ENCODE results near the gene CTSF. TPM values are rescaled to one million over a fixed set of nuclear protein-coding genes. Genes with fewer than 3 reads are reported as not detected.

Gene CTSF
- total RNA-seq, 2 experiments from 2014 or later: 16.0 to 16.8 TPM

DNA sequence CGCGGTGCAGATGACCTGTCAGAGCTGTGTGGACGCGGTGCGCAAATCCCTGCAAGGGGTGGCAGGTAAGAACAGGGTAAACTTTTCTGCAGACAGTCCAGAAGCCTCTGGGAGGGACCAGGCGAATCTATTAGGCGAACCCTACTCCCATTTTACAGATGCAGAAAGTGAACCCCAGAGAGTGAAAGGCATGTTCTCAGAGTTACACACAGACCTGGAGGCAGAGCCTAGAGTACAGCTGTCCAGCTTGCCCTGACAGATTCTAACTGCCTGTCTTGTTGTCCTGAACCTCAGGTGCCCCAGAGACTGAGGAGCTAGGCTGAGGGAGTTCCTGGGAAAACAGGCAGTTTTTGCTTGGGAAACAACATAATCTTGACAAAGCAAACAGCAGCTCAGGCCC, 25.2 kb upstream of the CTSF start:
- POLR2A ChIA-PET: interaction anchor here (0.5 to 5.3 kb wide), 7 partner anchors 24 to 113 kb away, joined by 3 to 42 read pairs (median 4); partner anchors contain the start of genes DPP3, RBM14, RBM4 and RBM4B
- H3K4me3 ChIP-seq (ENCODE audit: low read length): peak overlapping the region; percentile 79
- no peak for DNase-seq

DNA sequence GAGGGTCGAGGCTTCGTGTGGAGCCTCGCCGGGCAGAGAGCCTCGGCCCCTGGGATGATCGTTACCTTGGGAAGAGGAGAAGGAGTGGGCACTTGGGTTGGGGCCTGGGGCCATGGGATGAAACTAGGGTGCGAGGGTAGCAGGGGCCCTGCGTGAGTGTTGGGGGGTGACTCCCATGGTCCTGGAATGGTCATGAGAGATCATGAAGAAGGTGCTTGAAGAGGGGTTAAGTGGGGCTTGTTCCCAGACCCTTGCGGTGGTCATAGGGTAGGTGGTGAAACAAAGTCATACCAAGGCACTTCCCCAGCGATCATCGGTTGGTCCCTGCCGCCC, 24.9 kb upstream of the CTSF start:
- intact Hi-C loops (cut with DNase I, micrococcal nuclease): loop anchor here (1.0 to 5.0 kb wide), 5 partner anchors 23 to 121 kb away; partner anchors contain the start of genes RBM4 (in 2 of the 2), RBM14 (in 1 of the 2) and RBM4B (in 1 of the 2)
- no peaks in the 10 kb centered on the region for H3K27me3 ChIP-seq (ENCODE audit: control insufficient read depth in 1 of 2, insufficient read depth in 2 of 2, low read length in 2 of 2)
- peak overlapping the region; percentile 98 for H3K4me3 Mint-ChIP-seq
- no peaks in the 10 kb centered on the region for H3K36me3 ChIP-seq (ENCODE audit: insufficient read depth, low read length)
- peaks cover 39% of the 10 kb centered on the region for H3K4me1 ChIP-seq (ENCODE audit: insufficient read depth, low read length)
- H3K27ac Mint-ChIP-seq: peak overlapping the region; percentile 85
- ATAC-seq (ENCODE audit: poor library complexity) (no peak), DNase-seq (no peak)
- peak overlapping the region; percentile 58 to 81 for H3K27ac ChIP-seq (ENCODE audit: low read depth in 1 of 2, low read length in 2 of 2)
- peaks cover 4% of the 10 kb centered on the region for H3K36me3 Mint-ChIP-seq (ENCODE audit: low read depth)
- H3K4me1 Mint-ChIP-seq (ENCODE audit: low read depth): peaks cover 23% of the 10 kb centered on the region
- no peaks in the 10 kb centered on the region for H3K9me3 Mint-ChIP-seq
- no peaks in the 10 kb centered on the region for H3K9me3 ChIP-seq (ENCODE audit: control insufficient read depth in 1 of 2, insufficient read depth in 1 of 2, low read length in 2 of 2)
- POLR2A ChIA-PET: interaction anchor here (0.8 to 5.3 kb wide), 8 partner anchors 24 to 113 kb away, joined by 3 to 42 read pairs (median 12); partner anchors contain the start of genes DPP3, RBM14, RBM4 and RBM4B
- CTCF ChIA-PET: interaction anchor here (0.8 to 3.7 kb wide), 11 partner anchors 12 to 241 kb away, joined by 3 to 47 read pairs (median 5); partner anchors contain the start of genes RBM14, RBM4 and RBM4B
- TF ChIP-seq CTCF (IDR thresholded peaks at IDR 0.05): no peak
- H3K27me3 Mint-ChIP-seq: no peaks in the 10 kb centered on the region
- peak overlapping the region; percentile 79 for H3K4me3 ChIP-seq (ENCODE audit: low read length)

More for the DNA sequence above, 25.2 kb upstream of the CTSF start:
- Mint-ChIP-seq H3K36me3 (ENCODE audit: low read depth) (peaks cover 4% of the 10 kb centered on the region), H3K27me3 (no peaks in the 10 kb centered on the region), H3K4me3 (peak overlapping the region; percentile 98), H3K9me3 (no peaks in the 10 kb centered on the region), H3K4me1 (ENCODE audit: low read depth) (peaks cover 23% of the 10 kb centered on the region), H3K27ac (peak overlapping the region; percentile 85)
- Histone ChIP-seq H3K27me3 (ENCODE audit: control insufficient read depth in 1 of 2, insufficient read depth in 2 of 2, low read length in 2 of 2) (no peaks in the 10 kb centered on the region), H3K36me3 (ENCODE audit: insufficient read depth, low read length) (no peaks in the 10 kb centered on the region), H3K9me3 (ENCODE audit: control insufficient read depth in 1 of 2, insufficient read depth in 1 of 2, low read length in 2 of 2) (no peaks in the 10 kb centered on the region), H3K27ac (ENCODE audit: low read depth in 1 of 2, low read length in 2 of 2) (peak overlapping the region in 1 of 2 donors; percentile 58), H3K4me1 (ENCODE audit: insufficient read depth, low read length) (peaks cover 39% of the 10 kb centered on the region)
- ATAC-seq (ENCODE audit: poor library complexity): no peak
- CTCF ChIA-PET: interaction anchor here (1.1 to 3.7 kb wide), 5 partner anchors 23 to 85 kb away, joined by 4 to 47 read pairs (median 12); partner anchors contain the start of genes RBM14 and RBM4B
- TF ChIP-seq CTCF (IDR thresholded peaks at IDR 0.05): no peak
- intact Hi-C loops (cut with DNase I, micrococcal nuclease): loop anchor here (1.0 to 5.0 kb wide), 5 partner anchors 23 to 121 kb away; partner anchors contain the start of genes RBM4 (in 2 of the 2), RBM14 (in 1 of the 2) and RBM4B (in 1 of the 2)

GRCh38 chr11:66592457-66593302, 24.3 kb upstream of the CTSF start, which contains the start of the genes CCDC87 and CCS:
TSS of gene CCDC87 (minus strand) at chr11:66593063. CDS start at chr11:66593015, 48 bp downstream.
TSS of gene CCS (plus strand) at chr11:66593185. CDS start at chr11:66593262, 77 bp downstream.
- peak within 1 kb of the TSS; percentile 58 to 81 for H3K27ac ChIP-seq (ENCODE audit: low read depth in 1 of 2, low read length in 2 of 2)
- peak; percentile 99 for ATAC-seq (ENCODE audit: poor library complexity)
- no peaks in the 10 kb centered on the region for H3K9me3 Mint-ChIP-seq

More at GRCh38 chr11:66592457-66593302, 24.3 kb upstream of the CTSF start, which contains the start of the genes CCDC87 and CCS:
- Histone ChIP-seq H3K27me3 (ENCODE audit: control insufficient read depth in 1 of 2, insufficient read depth in 2 of 2, low read length in 2 of 2) (no peaks in the 10 kb centered on the region), H3K36me3 (ENCODE audit: insufficient read depth, low read length) (no peaks in the 10 kb centered on the region), H3K4me1 (ENCODE audit: insufficient read depth, low read length) (peaks cover 39% of the 10 kb centered on the region), H3K4me3 (ENCODE audit: low read length) (peak within 1 kb of the TSS; percentile 79), H3K9me3 (ENCODE audit: control insufficient read depth in 1 of 2, insufficient read depth in 1 of 2, low read length in 2 of 2) (no peaks in the 10 kb centered on the region)
- peak; percentile 55 for TF ChIP-seq CTCF (IDR thresholded peaks at IDR 0.05)
- peak; percentile 98 to 100 (median 99) for DNase-seq
- POLR2A ChIA-PET: interaction anchor here (0.6 to 5.3 kb wide), 9 partner anchors 20 to 112 kb away, joined by 3 to 42 read pairs (median 5); partner anchors contain the start of genes DPP3, RBM14, RBM4 and RBM4B
- Mint-ChIP-seq H3K27ac (peak within 1 kb of the TSS; percentile 85), H3K36me3 (ENCODE audit: low read depth) (peaks cover 4% of the 10 kb centered on the region), H3K4me3 (peak within 1 kb of the TSS; percentile 98), H3K27me3 (no peaks in the 10 kb centered on the region), H3K4me1 (ENCODE audit: low read depth) (peaks cover 23% of the 10 kb centered on the region)
- intact Hi-C loops (cut with DNase I, micrococcal nuclease): loop anchor here (1.0 to 5.0 kb wide), 5 partner anchors 24 to 120 kb away; partner anchors contain the start of genes RBM4 (in 2 of the 2), RBM14 (in 1 of the 2) and RBM4B (in 1 of the 2)
- CTCF ChIA-PET: interaction anchor here (0.6 to 3.7 kb wide), 18 partner anchors 12 to 430 kb away, joined by 3 to 47 read pairs (median 4); partner anchors contain the start of genes RBM14, RBM4 and RBM4B

All from CD4-positive, alpha-beta T cell (primary cell).